Sigmoid colon (tissue), 4 donors: Measurements from ENCODE around the gene PRIM2.
A peak's percentile ranks its signal among the peaks of the same experiment; 100 is the strongest.

Experiments
- CTCF ChIP-seq, 4 experiments: fragments of 450-650 bp in 3 of 4; fragments of 200-600 bp in 1 of 4; IDR thresholded peaks; one replicate each; pipeline ENCODE4 v1.5.1; 2016 to 2019; ENCODE audit warnings: antibody characterized with exemption in 4 of 4, mild to moderate bottlenecking in 3 of 4, moderate library complexity in 2 of 4
- POLR2A ChIP-seq, 2 donors: fragments of 450-650 bp; IDR thresholded peaks; one replicate each; pipeline ENCODE4 v1.6.1; 2016; ENCODE audit warnings: antibody characterized with exemption in 2 of 2, mild to moderate bottlenecking in 2 of 2, moderate library complexity in 2 of 2
- POLR2AphosphoS5 ChIP-seq, 4 donors: sonication (generic); formaldehyde crosslinking; IDR thresholded peaks; one replicate each; pipeline ENCODE4 v1.6.1; 2017; ENCODE audit warnings: antibody characterized with exemption in 4 of 4

DNA sequence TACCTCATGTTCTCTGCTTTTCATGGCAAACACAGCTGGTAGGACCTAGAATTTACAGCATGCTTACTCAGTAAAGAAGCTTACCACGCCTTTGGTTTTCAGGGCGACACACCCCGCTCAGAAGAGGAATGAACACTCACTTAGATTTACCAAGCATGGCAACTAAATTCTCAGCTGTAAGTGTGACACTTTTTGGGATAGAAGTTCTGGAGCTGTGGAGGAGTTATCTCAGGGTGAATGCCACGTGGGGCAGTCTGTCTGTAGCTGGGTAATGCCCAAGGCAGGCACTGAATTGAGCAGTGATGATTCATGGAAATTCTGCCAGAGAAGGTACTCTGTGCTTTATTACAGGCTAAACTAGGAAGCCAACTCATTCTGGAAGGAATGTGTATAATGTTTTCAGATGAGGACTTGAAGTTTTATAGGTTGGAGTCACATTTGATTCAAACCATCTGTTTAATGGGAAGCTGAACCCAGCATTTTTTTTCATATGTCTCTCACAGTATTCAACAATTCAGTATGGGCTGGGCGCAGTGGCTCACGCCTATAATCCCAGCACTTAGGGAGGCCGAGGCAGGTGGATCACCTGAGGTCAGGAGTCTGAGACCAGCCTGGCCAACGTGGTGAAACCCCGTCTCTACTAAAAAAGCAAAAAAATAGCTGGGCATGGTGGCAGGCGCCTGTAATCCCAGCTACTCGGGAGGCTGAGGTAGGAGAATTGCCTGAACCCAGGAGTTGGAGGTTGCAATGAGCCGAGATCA is 3.5 kb upstream of the PRIM2 start:
- TF ChIP-seq CTCF (IDR thresholded peaks at IDR 0.05) = peak in 2 of 4 experiments; percentile 4 to 5
- TF ChIP-seq POLR2AphosphoS5 (IDR thresholded peaks at IDR 0.05) = peak; percentile 91 to 96 (median 94)
- no peak for TF ChIP-seq POLR2A (IDR thresholded peaks at IDR 0.05)
